GM19240 (cell line): ENCODE measurements around the gene FOXJ2.
"Not testable (repeated sequence)": the region's sequence is repeated elsewhere in the genome, so short reads cannot be mapped to it uniquely, and the experiment has no call there.

ENCODE experiments used
- DNase-seq: peaks from one replicate; pipeline ENCODE4 v3.0.0; 2011; ENCODE audit warnings: low spot score; ENCODE audit not compliant: insufficient read length

Gene FOXJ2

DNA sequence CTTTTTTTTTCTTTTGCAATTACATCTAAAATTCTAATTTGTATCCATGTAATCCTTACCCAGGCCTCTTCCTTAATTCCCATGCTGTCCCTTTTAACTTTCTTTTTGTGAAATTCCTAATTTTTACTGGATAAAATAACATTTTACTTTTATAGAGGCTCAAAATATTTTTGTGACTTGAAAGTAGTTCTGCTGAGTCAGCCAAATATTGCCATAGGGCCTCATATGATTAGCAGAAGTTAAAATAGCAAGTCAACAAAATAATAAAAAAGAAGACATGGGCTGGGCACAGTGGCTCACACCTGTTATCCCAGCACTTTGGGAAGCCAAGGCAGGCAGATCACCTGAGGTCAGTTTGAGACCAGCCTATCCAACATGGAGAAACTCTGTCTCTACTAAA, 31.6 kb downstream of the FOXJ2 start:
- DNase-seq: no peak

- DNase-seq: peak; percentile 41
These were observed 33.6 kb downstream of the FOXJ2 start, which contains the start of gene C3AR1 for GRCh38 chr12:8065991-8066594. Gene C3AR1, minus strand, starts transcription at chr12:8066359. Its CDS starts 6,174 bp downstream, at chr12:8060185.

GRCh38 chr12:8069582-8069981, 37.1 kb downstream of the FOXJ2 start:
- DNase-seq: no peak

- not testable (repeated sequence) for DNase-seq
These were observed 39.3 kb downstream of the FOXJ2 start for GRCh38 chr12:8071820-8072219.

- DNase-seq: no peak
These were observed 43.4 kb downstream of the FOXJ2 start for GRCh38 chr12:8075935-8076334.

DNA sequence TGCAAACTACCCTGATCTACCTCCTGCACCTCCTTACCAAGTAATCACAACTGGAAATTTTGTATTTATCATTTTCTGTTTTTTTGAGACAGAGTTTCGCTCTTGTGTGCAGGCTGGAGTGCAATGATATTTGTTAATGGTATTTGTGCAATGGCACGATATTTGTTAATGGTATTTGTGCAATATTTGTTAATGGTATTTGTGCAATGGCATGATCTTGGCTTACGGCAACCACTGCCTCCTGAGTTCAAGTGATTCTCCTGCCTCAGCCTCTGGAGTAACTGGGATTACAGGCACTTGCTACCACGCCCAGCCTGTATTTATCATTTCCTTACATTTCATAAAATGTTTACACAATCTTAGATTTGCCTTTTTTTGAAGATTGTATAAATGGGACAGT, 43.9 kb downstream of the FOXJ2 start:
- DNase-seq: no peak

GRCh38 chr12:8077207-8077606, 44.7 kb downstream of the FOXJ2 start:
- no peak for DNase-seq

DNA sequence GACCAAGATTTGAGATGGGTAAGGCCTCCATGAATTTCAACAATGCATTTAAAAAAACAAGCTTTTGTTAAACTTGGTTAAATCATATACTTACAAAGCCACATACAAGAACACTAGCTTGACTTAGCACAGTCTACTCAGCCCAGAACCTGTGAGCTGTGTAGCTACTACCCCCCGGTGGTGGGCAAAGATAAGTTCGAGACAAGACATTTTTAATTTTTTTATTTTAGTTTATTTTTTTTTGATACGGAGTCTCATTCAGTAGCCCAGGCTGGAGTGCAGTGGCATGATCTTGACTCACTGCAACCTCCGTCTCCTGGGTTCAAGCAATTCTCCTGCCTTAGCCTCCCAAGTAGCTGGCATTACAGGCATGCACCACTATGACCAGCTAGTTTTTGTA, 45.9 kb downstream of the FOXJ2 start:
- DNase-seq: no peak

- no peak for DNase-seq
These were observed 46.4 kb downstream of the FOXJ2 start for GRCh38 chr12:8078916-8079315.

- no peak for DNase-seq
These were observed 47.6 kb downstream of the FOXJ2 start for GRCh38 chr12:8080120-8080519.

GRCh38 chr12:8081251-8081920, 48.9 kb downstream of the FOXJ2 start:
- no peak for DNase-seq

GRCh38 chr12:8082808-8083100, 50.2 kb downstream of the FOXJ2 start:
- no peak for DNase-seq

GRCh38 chr12:8084351-8084750, 51.8 kb downstream of the FOXJ2 start:
- DNase-seq: not testable (repeated sequence)

GRCh38 chr12:8087666-8088065, 55.1 kb downstream of the FOXJ2 start:
- DNase-seq: no peak

- DNase-seq: no peak
These were observed 56.1 kb downstream of the FOXJ2 start for GRCh38 chr12:8088574-8088973.

DNA sequence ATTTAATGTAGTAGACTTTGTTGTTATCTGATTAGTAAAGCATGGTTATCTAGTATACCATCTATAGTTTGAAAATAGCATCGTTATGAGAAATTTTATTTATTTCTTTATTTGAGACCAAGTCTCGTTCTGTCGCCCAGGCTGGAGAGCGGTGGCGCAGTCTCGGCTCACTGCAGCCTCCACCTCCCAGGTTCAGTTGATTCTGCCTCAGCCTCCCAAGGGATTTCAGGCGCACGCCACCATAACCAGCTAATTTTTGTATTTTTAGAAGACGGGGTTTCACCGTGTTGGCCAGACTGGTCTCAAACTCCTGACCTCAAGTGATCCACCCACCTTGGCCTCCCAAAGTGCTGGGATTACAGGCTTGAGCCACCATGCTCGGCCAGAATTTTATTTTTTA, 56.8 kb downstream of the FOXJ2 start:
- DNase-seq: not testable (repeated sequence)

- no peak for DNase-seq
These were observed 57.2 kb downstream of the FOXJ2 start for GRCh38 chr12:8089716-8090115.

DNA sequence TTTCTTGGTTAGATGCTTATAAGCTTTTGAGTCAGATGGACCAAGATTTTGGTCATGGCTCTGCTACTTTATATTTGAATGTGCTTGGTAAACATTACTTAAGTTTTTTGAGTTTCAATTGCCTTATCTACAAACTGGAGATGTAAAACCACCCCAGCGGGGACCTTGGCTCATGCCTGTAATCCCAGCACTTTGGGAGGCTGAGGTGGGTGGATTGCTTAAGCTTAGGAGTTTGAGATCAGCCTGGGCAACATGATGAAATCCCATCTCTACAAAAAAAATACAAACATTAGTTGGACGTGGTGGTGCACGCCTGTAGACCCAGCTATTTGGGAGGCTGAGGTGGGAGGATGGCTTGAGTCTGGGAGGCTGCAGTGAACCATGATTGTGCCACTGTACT, 60.8 kb downstream of the FOXJ2 start:
- no peak for DNase-seq

DNA sequence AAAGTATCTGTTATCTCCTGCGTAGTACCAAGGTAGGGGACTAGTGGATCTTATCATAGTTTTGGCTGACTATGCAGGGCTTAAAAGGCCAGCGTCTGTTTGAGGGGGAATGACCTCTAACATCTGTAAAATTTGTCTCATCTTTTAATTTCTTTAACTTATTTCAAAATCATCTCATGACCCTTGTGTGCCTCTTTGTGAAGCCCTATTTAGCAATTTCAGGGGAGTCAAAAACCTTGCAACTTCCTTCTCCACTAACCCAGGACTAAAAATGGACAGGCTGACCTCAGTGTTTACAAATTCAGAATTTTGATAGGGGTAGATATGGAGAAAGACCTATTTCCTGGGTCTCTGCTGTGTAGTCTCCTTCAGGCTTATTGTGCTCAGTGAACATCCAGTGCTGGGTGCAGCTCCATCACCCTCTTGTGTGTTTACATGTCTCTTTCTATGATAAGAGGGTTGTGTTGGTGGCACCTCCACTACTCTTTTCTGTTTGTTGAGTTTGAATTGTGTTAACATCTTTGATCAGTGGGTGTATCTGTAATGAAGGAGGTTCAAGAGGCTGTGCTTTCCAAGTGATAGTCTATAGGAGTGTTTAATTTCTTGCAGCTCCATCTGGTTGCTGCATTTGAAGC, 63.9 kb downstream of the FOXJ2 start:
- DNase-seq: no peak

DNA sequence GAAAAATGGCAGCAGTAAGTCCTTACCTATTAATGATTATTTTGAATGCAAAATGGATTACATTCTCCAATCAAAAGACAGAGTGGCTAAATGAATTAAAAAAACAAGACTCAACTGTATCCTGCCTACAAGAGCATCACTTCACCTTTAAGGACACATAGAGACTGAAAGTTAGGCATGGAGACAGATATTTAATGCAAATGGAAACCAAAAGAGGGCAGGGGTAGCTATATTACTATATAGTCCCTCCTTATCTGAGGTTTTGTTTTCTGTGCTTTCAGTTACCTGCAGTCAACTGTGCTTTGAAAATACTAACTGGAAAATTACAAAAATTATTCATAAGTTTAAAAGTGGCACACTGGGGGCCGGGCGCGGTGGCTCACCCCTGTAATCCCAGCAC, 66.7 kb downstream of the FOXJ2 start:
- DNase-seq: no peak
